ENCODE measurements around the gene LINGO3.

GRCh38 chr19:2276429-2276986 is 31.4 kb downstream of the LINGO3 start:
- TF ChIP-seq CTCF (IDR thresholded peaks at IDR 0.05) (no peak), POLR2A (IDR thresholded peaks at IDR 0.05) (no peak)
